ENCODE results near the gene HSFX4. TPM values are rescaled to one million over a fixed set of nuclear protein-coding genes. Genes with fewer than 3 reads are reported as not detected.

The HSFX4 gene
- total and polyA plus RNA-seq, 2 donors (not counting 3 experiments of a cell fraction or from before 2014, with no cell fraction given), result not detected

DNA sequence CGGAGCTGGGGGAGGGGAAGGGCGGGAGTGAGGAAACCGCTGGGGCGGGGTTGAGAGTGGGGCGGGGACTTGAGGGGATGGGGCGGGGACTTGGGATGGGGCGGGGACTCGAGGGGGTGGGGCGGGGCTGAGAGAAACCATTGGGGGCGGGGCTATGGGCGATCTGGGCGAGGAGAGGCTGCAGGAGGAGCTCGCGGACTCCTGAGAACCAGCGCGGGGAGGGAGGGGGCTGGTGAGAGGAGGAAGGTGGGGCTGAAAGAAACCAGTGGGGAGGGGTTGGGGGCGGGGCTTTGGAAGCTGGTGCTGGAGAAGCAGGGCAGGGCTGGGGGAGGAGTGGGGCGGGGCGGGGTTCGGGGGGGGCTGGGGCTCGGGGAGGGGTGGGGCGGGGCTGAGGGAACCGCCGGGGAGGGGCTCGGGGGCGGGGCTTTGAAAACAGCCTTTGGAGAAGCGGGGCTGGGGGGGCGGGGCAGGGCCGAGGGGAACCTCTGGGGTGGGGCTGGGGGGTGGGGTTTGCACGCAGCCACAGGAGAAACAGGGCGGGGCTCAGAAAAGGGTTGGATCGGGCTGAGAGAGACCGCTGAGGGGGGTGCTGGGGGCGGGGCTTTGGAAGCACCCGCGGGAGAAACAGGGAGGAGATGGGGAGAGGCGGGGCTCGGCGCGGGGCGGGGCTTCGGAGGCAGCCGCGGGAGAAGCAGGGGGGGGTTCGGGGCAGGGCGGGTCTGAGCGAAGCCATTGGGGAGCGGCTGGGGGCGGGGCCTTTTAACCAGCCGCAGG is 9.7 kb downstream of the HSFX4 start:
- Histone ChIP-seq H2AFZ (ENCODE audit: low read depth, low read length) (no peak overlapping the region), H3K27me3 (ENCODE audit: control insufficient read depth in 2 of 2, insufficient read depth in 2 of 2, low read length in 2 of 2) (no peaks in the 10 kb centered on the region), H3K4me1 (ENCODE audit: control insufficient read depth, extremely low read depth, insufficient read depth, low read length) (peaks cover 2% of the 10 kb centered on the region), H3K9me1 (replicated peaks; ENCODE audit: control insufficient read depth, extremely low read depth, insufficient read depth, low read length) (no peaks in the 10 kb centered on the region), H3K79me2 (ENCODE audit: control insufficient read depth, insufficient read depth, low read length) (peaks cover 7% of the 10 kb centered on the region), H3K4me3 (replicated peaks in 1 of 3; ENCODE audit: insufficient read depth in 1 of 3, low read depth in 1 of 3, low read length in 3 of 3) (peak overlapping the region in 1 of 3 experiments; percentile 71), H4K20me1 (replicated peaks; ENCODE audit: control insufficient read depth, extremely low read depth, insufficient read depth, low read length) (no peaks in the 10 kb centered on the region), H3K9me3 (replicated peaks; ENCODE audit: control insufficient read depth, insufficient read depth, low read length) (no peaks in the 10 kb centered on the region), H3K9ac (replicated peaks; ENCODE audit: extremely low read depth, insufficient read depth, low read length) (no peak overlapping the region), H3K27ac (ENCODE audit: insufficient read depth, low read depth, low read length) (no peak overlapping the region), H3K36me3 (ENCODE audit: control insufficient read depth in 2 of 2, extremely low read depth in 1 of 2, insufficient read depth in 2 of 2, low read length in 2 of 2) (no peaks in the 10 kb centered on the region), H3K4me2 (ENCODE audit: insufficient read depth, low read length) (no peak overlapping the region)
- no peak for TF ChIP-seq MYC (IDR thresholded peaks at IDR 0.05; ENCODE audit: low read depth, low read length)
- no peak for TF ChIP-seq GATA2 (IDR thresholded peaks at IDR 0.05; ENCODE audit: insufficient read depth, insufficient read length, low read depth, low read length)
- no peak for TF ChIP-seq POLR2A (IDR thresholded peaks at IDR 0.05; ENCODE audit: low read depth, low read length)
- no peak for TF ChIP-seq MAX (IDR thresholded peaks at IDR 0.05; ENCODE audit: insufficient read depth, insufficient read length)
- no peak for TF ChIP-seq FOS (IDR thresholded peaks at IDR 0.05; ENCODE audit: borderline replicate concordance, insufficient read depth, low read length)
- no peak for TF ChIP-seq EZH2 (IDR thresholded peaks at IDR 0.05; ENCODE audit: borderline replicate concordance, low read depth, low read length, severe bottlenecking)
- TF ChIP-seq, protein P1, sequence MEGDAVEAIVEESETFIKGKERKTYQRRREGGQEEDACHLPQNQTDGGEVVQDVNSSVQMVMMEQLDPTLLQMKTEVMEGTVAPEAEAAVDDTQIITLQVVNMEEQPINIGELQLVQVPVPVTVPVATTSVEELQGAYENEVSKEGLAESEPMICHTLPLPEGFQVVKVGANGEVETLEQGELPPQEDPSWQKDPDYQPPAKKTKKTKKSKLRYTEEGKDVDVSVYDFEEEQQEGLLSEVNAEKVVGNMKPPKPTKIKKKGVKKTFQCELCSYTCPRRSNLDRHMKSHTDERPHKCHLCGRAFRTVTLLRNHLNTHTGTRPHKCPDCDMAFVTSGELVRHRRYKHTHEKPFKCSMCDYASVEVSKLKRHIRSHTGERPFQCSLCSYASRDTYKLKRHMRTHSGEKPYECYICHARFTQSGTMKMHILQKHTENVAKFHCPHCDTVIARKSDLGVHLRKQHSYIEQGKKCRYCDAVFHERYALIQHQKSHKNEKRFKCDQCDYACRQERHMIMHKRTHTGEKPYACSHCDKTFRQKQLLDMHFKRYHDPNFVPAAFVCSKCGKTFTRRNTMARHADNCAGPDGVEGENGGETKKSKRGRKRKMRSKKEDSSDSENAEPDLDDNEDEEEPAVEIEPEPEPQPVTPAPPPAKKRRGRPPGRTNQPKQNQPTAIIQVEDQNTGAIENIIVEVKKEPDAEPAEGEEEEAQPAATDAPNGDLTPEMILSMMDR (IDR thresholded peaks at IDR 0.05; ENCODE audit: extremely low read depth in 1 of 2, insufficient read depth in 1 of 2, low read depth in 1 of 2, low read length in 2 of 2), result no peak
- no peak for TF ChIP-seq POLR2AphosphoS5 (IDR thresholded peaks at IDR 0.05; ENCODE audit: insufficient read depth, low read depth, low read length)
- TF ChIP-seq JUN (IDR thresholded peaks at IDR 0.05; ENCODE audit: borderline replicate concordance, insufficient read depth, insufficient read length, low read depth), result no peak
- FAIRE-seq, result peak; percentile 86
- intact Hi-C loops (cut with micrococcal nuclease) (loop anchor here (10.0 kb wide), 1 partner anchor 434 kb away; the partner anchor contains the start of gene IDS), dilution Hi-C loops (cut with MboI; ENCODE audit: extremely low pct_ligation_motif_present, low sequenced_read_pairs) (no loop called here)
- CTCF ChIA-PET, result interaction anchor here (0.9 to 3.3 kb wide), 8 partner anchors 11 to 777 kb away, joined by 3 to 24 read pairs (median 4); partner anchors contain the start of genes EOLA1 and MAMLD1
- POLR2A ChIA-PET, result interaction anchor here (0.7 to 1.8 kb wide), 5 partner anchors 124 to 569 kb away, joined by 3 to 16 read pairs (median 4); partner anchors contain the start of gene EOLA1
- peak; percentile 88 for DNase-seq (ENCODE audit: low read depth, low spot score)
- BruUV-seq (replicated peaks), result no TSS peak

Data from endothelial cell of umbilical vein (primary cell).